H9 (cell line): ENCODE data around the gene MICU2. TPM values are rescaled to one million over a fixed set of nuclear protein-coding genes. Genes with fewer than 3 reads are reported as not detected.

Experiments used
- DNase-seq: peaks from one replicate; pipeline ENCODE4 v3.0.0-alpha.2; 2017
- H2AFZ ChIP-seq: one replicate; pipeline ENCODE4 v1.6.1; 2013; ENCODE audit warnings: mild to moderate bottlenecking, low read length, control low read depth, moderate library complexity
- H2AK5ac ChIP-seq: 2 replicates; pipeline ENCODE4 v1.6.1; 2013; ENCODE audit warnings: low read length, control low read depth, mixed read lengths; ENCODE audit not compliant: insufficient read length
- H2BK120ac ChIP-seq: one replicate; pipeline ENCODE4 v1.6.1; 2013; ENCODE audit warnings: low read depth, mild to moderate bottlenecking, low read length, control low read depth, inconsistent platforms; ENCODE audit not compliant: poor library complexity, severe bottlenecking
- H2BK12ac ChIP-seq: 2 replicates; pipeline ENCODE4 v1.6.1; 2013; ENCODE audit warnings: low read length, control low read depth, mixed read lengths, low read depth; ENCODE audit not compliant: insufficient read length
- H2BK15ac ChIP-seq: 2 replicates; pipeline ENCODE4 v1.6.1; 2013; ENCODE audit warnings: low read depth, low read length, control low read depth
- H2BK20ac ChIP-seq: one replicate; pipeline ENCODE4 v1.6.1; 2013; ENCODE audit warnings: low read depth, mild to moderate bottlenecking, low read length, control low read depth, inconsistent platforms; ENCODE audit not compliant: poor library complexity, severe bottlenecking
- H2BK5ac ChIP-seq: 2 replicates; pipeline ENCODE4 v1.6.1; 2013; ENCODE audit warnings: low read length, control low read depth, mixed read lengths; ENCODE audit not compliant: insufficient read length
- H3K14ac ChIP-seq: 2 replicates; pipeline ENCODE4 v1.6.1; 2013; ENCODE audit warnings: low read length, control low read depth; ENCODE audit not compliant: insufficient read depth
- H3K18ac ChIP-seq: 2 replicates; pipeline ENCODE4 v1.6.1; 2013; ENCODE audit warnings: low read depth, mild to moderate bottlenecking, mixed read lengths, low read length, control low read depth; ENCODE audit not compliant: insufficient read length
- H3K23ac ChIP-seq: 2 replicates; pipeline ENCODE4 v1.6.1; 2013; ENCODE audit warnings: low read length, control low read depth, mixed read lengths, low read depth; ENCODE audit not compliant: insufficient read length
- H3K23me2 ChIP-seq: 2 replicates; pipeline ENCODE4 v1.6.1; 2013; ENCODE audit warnings: low read depth, mild to moderate bottlenecking, mixed read lengths, low read length, control low read depth; ENCODE audit not compliant: insufficient read length, poor library complexity, severe bottlenecking
- H3K27ac ChIP-seq: 2 replicates; pipeline ENCODE4 v1.5.1; 2013; ENCODE audit warnings: low read length, control low read depth, mixed read lengths, low read depth; ENCODE audit not compliant: insufficient read length
- H3K27me3 ChIP-seq: 2 replicates; pipeline ENCODE4 v1.6.1; 2013; ENCODE audit warnings: low read length, control low read depth, inconsistent platforms; ENCODE audit not compliant: insufficient read depth
- H3K4ac ChIP-seq: 2 replicates; pipeline ENCODE4 v1.6.1; 2013; ENCODE audit warnings: low read depth, mild to moderate bottlenecking, control low read depth, inconsistent platforms, low read length, moderate library complexity
- H3K4me1 ChIP-seq: 2 replicates; pipeline ENCODE4 v1.6.1; 2013; ENCODE audit warnings: low read length, control low read depth, inconsistent platforms; ENCODE audit not compliant: insufficient read depth
- H3K4me2 ChIP-seq: 2 replicates; pipeline ENCODE4 v1.6.1; 2013; ENCODE audit warnings: low read length, control low read depth, mixed read lengths; ENCODE audit not compliant: insufficient read length, insufficient read depth
- H3K56ac ChIP-seq: 2 replicates; pipeline ENCODE4 v1.6.1; 2013; ENCODE audit warnings: low read depth, mild to moderate bottlenecking, mixed read lengths, low read length, control low read depth; ENCODE audit not compliant: insufficient read length
- H3K79me1 ChIP-seq: 2 replicates; pipeline ENCODE4 v1.6.1; 2013; ENCODE audit warnings: low read depth, mild to moderate bottlenecking, moderate library complexity, low read length, control low read depth, inconsistent platforms; ENCODE audit not compliant: insufficient read depth, poor library complexity, severe bottlenecking
- H3K79me2 ChIP-seq: 2 replicates; pipeline ENCODE4 v1.6.1; 2013; ENCODE audit warnings: low read length, control low read depth, inconsistent platforms; ENCODE audit not compliant: insufficient read depth
- H3K9ac ChIP-seq: 2 replicates; pipeline ENCODE4 v1.6.1; 2013; ENCODE audit warnings: low read length, control low read depth, mixed read lengths; ENCODE audit not compliant: insufficient read length; ENCODE audit errors: extremely low read depth
- H3K9me3 ChIP-seq: one replicate; pipeline ENCODE4 v1.6.1; 2013; ENCODE audit warnings: low read depth, low read length, inconsistent platforms; ENCODE audit not compliant: control insufficient read depth
- H3T11ph ChIP-seq: one replicate; pipeline ENCODE4 v1.6.1; 2013; ENCODE audit warnings: mild to moderate bottlenecking, low read length, control low read depth, inconsistent platforms
- H4K20me1 ChIP-seq: one replicate; pipeline ENCODE4 v1.6.1; 2013; ENCODE audit not compliant: control insufficient read depth, insufficient read length, insufficient read depth
- H4K5ac ChIP-seq: 2 replicates; pipeline ENCODE4 v1.6.1; 2013; ENCODE audit warnings: low read depth, mild to moderate bottlenecking, mixed read lengths, low read length, control low read depth; ENCODE audit not compliant: insufficient read length
- H4K8ac ChIP-seq: replicated peaks from 2 replicates; pipeline ENCODE4 v1.6.1; 2013; ENCODE audit warnings: low read length, control low read depth, mixed read lengths, low read depth; ENCODE audit not compliant: insufficient read length
- H4K91ac ChIP-seq: 2 replicates; pipeline ENCODE4 v1.6.1; 2013; ENCODE audit warnings: low read depth, mild to moderate bottlenecking, moderate library complexity, mixed read lengths, low read length, control low read depth; ENCODE audit not compliant: insufficient read length
- H3K27ac Mint-ChIP-seq, 3 experiments: 2 replicates in 2 of 3; 3 replicates in 1 of 3; pipeline ENCODE4 v1.8.0; 2020 to 2021; ENCODE audit warnings: mixed read lengths in 3 of 3, mild to moderate bottlenecking in 1 of 3, moderate library complexity in 1 of 3
- H3K27me3 Mint-ChIP-seq: 2 replicates; pipeline ENCODE4 v1.8.0; 2021; ENCODE audit warnings: low read depth, mild to moderate bottlenecking, moderate library complexity, mixed read lengths
- H3K36me3 Mint-ChIP-seq, 3 experiments: 2 replicates in 2 of 3; 3 replicates in 1 of 3; pipeline ENCODE4 v1.8.0; 2020 to 2021; ENCODE audit warnings: low read depth in 3 of 3, mixed read lengths in 3 of 3; ENCODE audit not compliant: insufficient read depth in 1 of 3
- H3K4me1 Mint-ChIP-seq, 2 experiments: 2 replicates each; pipeline ENCODE4 v1.8.0; 2020; ENCODE audit warnings: mixed read lengths in 2 of 2
- H3K4me3 Mint-ChIP-seq, 2 experiments: 2 replicates in 1 of 2; 3 replicates in 1 of 2; pipeline ENCODE4 v1.8.0; 2020 to 2021; ENCODE audit warnings: mild to moderate bottlenecking in 2 of 2, mixed read lengths in 2 of 2, moderate library complexity in 1 of 2
- H3K9me3 Mint-ChIP-seq, 2 experiments: 2 replicates in 1 of 2; 3 replicates in 1 of 2; pipeline ENCODE4 v1.8.0; 2020; ENCODE audit warnings: mild to moderate bottlenecking in 2 of 2, mixed read lengths in 2 of 2, moderate library complexity in 1 of 2
- WGBS: extraction: QIAGEN DNeasy Blood & Tissue Kit; methylation state at CpG from one replicate; pipeline ENCODE4 v1.1.7; 2013; ENCODE audit warnings: missing lambda C conversion rate, low lambda C conversion rate, mixed read lengths; ENCODE audit not compliant: insufficient read length; ENCODE audit errors: extremely low coverage; 5-methylcytosine and 5-hydroxymethylcytosine counted together
- total RNA-seq: library from RNA; stranded (reverse); gene quantifications from 2 replicates; pipeline ENCODE4 v1.2.1, GENCODE V29; 2021
- TF ChIP-seq, protein P1 (sequence below): fragments of 200-600 bp; sonication (generic); conservative IDR thresholded peaks from 3 replicates; pipeline ENCODE4 v1.8.0; 2021; ENCODE audit warnings: antibody characterized with exemption, mild to moderate bottlenecking

Gene MICU2
- total RNA-seq, 1 experiment from 2014 or later = 38.4 TPM

DNA sequence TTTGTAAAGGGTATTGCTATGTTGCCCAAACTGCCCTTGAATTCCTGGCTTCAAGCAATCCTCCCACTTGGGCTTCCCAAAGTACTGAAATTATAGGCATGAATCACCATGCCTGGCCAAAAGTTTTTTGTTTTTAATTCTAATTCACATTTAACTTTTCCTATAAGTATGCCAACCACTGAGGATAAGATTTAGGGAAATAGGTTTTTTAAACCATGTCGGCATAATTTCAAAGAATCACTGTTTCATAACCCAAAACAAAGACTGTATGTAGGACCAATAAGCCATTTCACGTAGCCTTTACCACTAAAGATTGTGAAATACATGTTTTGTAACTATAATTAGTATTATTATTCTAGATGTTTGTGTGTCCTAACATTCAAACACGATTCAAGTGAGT is 153.0 kb downstream of the MICU2 start:
- no peak overlapping the region for H2BK120ac ChIP-seq
- no peak overlapping the region for H3K56ac ChIP-seq
- no peak overlapping the region for H3K23ac ChIP-seq
- no peak overlapping the region for H4K8ac ChIP-seq
- H2BK5ac ChIP-seq = no peak overlapping the region
- H3K27ac Mint-ChIP-seq = no peak overlapping the region
- no peaks in the 10 kb centered on the region for H3K27me3 ChIP-seq
- no peaks in the 10 kb centered on the region for H3K4me1 ChIP-seq
- H3K4me2 ChIP-seq = no peak overlapping the region
- no peak overlapping the region for H4K5ac ChIP-seq
- H3K9me3 ChIP-seq = peaks cover 4% of the 10 kb centered on the region
- H3K36me3 Mint-ChIP-seq = peaks cover 30 to 53% (median 51%) of the 10 kb centered on the region in 3 experiments
- peaks cover 26 to 52% of the 10 kb centered on the region in 2 experiments for H3K9me3 Mint-ChIP-seq
- no peak for DNase-seq
- no peak overlapping the region for H3K4ac ChIP-seq
- WGBS = no CpG with 5 or more reads among the region's 3 CpGs
- H3K23me2 ChIP-seq = no peaks in the 10 kb centered on the region
- H4K91ac ChIP-seq = no peak overlapping the region
- H2AFZ ChIP-seq = no peak overlapping the region
- H3K27me3 Mint-ChIP-seq = no peaks in the 10 kb centered on the region
- peaks cover 1% of the 10 kb centered on the region for H3K79me1 ChIP-seq
- H2AK5ac ChIP-seq = no peak overlapping the region
- H3K4me3 Mint-ChIP-seq = no peak overlapping the region
- no peak overlapping the region for H2BK15ac ChIP-seq
- peaks cover 26% of the 10 kb centered on the region; the same call in 1 of the 2 replicates for H3K79me2 ChIP-seq
- TF ChIP-seq, protein P1, sequence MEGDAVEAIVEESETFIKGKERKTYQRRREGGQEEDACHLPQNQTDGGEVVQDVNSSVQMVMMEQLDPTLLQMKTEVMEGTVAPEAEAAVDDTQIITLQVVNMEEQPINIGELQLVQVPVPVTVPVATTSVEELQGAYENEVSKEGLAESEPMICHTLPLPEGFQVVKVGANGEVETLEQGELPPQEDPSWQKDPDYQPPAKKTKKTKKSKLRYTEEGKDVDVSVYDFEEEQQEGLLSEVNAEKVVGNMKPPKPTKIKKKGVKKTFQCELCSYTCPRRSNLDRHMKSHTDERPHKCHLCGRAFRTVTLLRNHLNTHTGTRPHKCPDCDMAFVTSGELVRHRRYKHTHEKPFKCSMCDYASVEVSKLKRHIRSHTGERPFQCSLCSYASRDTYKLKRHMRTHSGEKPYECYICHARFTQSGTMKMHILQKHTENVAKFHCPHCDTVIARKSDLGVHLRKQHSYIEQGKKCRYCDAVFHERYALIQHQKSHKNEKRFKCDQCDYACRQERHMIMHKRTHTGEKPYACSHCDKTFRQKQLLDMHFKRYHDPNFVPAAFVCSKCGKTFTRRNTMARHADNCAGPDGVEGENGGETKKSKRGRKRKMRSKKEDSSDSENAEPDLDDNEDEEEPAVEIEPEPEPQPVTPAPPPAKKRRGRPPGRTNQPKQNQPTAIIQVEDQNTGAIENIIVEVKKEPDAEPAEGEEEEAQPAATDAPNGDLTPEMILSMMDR = no peak
- H3T11ph ChIP-seq = no peak overlapping the region
- peaks cover 0 to under 1% of the 10 kb centered on the region in 2 experiments; a peak in 1 of 4 replicates for H3K4me1 Mint-ChIP-seq
- no peak overlapping the region for H2BK12ac ChIP-seq
- no peaks in the 10 kb centered on the region for H4K20me1 ChIP-seq
- no peak overlapping the region for H3K14ac ChIP-seq
- H2BK20ac ChIP-seq = no peak overlapping the region
- no peak overlapping the region for H3K9ac ChIP-seq
- no peak overlapping the region for H3K18ac ChIP-seq
- no peak overlapping the region for H3K27ac ChIP-seq
